ENCODE results near the gene MICAL3. TPM values are rescaled to one million over a fixed set of nuclear protein-coding genes. Genes with fewer than 3 reads are reported as not detected.

Gene MICAL3
- polyA plus RNA-seq, 3 donors: 0.23 to 0.84 TPM; not detected in 1

DNA sequence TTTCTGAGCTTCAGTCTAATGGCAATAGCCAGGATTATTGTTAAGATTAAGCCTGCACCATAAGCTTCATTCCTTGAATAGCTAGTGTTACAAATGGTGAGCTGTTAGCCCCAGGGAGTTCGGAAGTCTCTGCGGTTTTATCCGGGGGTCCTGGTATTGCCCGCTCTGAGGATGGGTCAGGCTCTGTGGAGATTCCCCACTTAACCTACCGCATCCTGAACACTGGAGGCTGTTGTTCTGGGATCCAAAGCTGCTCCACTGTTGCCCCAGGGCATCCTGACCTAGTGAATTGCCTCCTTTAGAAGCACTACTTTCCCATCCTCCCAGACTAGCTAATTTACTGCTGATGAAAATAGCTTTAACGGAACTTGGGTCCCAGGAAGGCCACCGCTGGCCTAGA lies 38.9 kb upstream of the MICAL3 start:
- Histone ChIP-seq H3K4me1 (ENCODE audit: control insufficient read depth in 1 of 2, insufficient read depth in 2 of 2, low read length in 2 of 2) (no peaks in the 10 kb centered on the region), H3K9ac (ENCODE audit: insufficient read depth, low read length, poor library complexity, severe bottlenecking) (no peak overlapping the region), H3K9me3 (replicated peaks in 1 of 2; ENCODE audit: control insufficient read depth in 1 of 2, insufficient read depth in 1 of 2, low read length in 2 of 2) (no peaks in the 10 kb centered on the region), H3K79me2 (ENCODE audit: insufficient read depth, low read length) (no peaks in the 10 kb centered on the region), H3K4me2 (replicated peaks; ENCODE audit: extremely low read depth, low read length, poor library complexity, severe bottlenecking) (no peak overlapping the region), H2AFZ (ENCODE audit: insufficient read depth, low read depth, low read length, poor library complexity, severe bottlenecking) (no peak overlapping the region), H3K27ac (ENCODE audit: low read depth in 1 of 2, low read length in 2 of 2) (no peak overlapping the region), H4K20me1 (ENCODE audit: insufficient read depth, low read length) (no peaks in the 10 kb centered on the region), H3K36me3 (replicated peaks in 1 of 2; ENCODE audit: control insufficient read depth in 1 of 2, insufficient read depth in 2 of 2, low read length in 2 of 2) (no peaks in the 10 kb centered on the region), H3K27me3 (ENCODE audit: control insufficient read depth in 2 of 2, insufficient read depth in 2 of 2, low read length in 2 of 2) (no peaks in the 10 kb centered on the region), H3K4me3 (replicated peaks in 1 of 3; ENCODE audit: low read depth in 2 of 3, low read length in 3 of 3) (no peak overlapping the region)
- 94% methylated on average over 5 of the region's 7 CpGs for WGBS (ENCODE audit: insufficient coverage)
- Mint-ChIP-seq H3K4me3 (no peak overlapping the region), H3K9me3 (peaks cover 0 to 5% (median 0%) of the 10 kb centered on the region in 7 donors), H3K4me1 (peaks cover 13% of the 10 kb centered on the region), H3K36me3 (no peaks in the 10 kb centered on the region), H3K27me3 (ENCODE audit: low read depth in 3 of 3) (peaks cover 13 to 25% (median 13%) of the 10 kb centered on the region in 3 donors), H3K27ac (no peak overlapping the region)
- TF ChIP-seq, protein P1, sequence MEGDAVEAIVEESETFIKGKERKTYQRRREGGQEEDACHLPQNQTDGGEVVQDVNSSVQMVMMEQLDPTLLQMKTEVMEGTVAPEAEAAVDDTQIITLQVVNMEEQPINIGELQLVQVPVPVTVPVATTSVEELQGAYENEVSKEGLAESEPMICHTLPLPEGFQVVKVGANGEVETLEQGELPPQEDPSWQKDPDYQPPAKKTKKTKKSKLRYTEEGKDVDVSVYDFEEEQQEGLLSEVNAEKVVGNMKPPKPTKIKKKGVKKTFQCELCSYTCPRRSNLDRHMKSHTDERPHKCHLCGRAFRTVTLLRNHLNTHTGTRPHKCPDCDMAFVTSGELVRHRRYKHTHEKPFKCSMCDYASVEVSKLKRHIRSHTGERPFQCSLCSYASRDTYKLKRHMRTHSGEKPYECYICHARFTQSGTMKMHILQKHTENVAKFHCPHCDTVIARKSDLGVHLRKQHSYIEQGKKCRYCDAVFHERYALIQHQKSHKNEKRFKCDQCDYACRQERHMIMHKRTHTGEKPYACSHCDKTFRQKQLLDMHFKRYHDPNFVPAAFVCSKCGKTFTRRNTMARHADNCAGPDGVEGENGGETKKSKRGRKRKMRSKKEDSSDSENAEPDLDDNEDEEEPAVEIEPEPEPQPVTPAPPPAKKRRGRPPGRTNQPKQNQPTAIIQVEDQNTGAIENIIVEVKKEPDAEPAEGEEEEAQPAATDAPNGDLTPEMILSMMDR (IDR thresholded peaks at IDR 0.05): no peak
- intact Hi-C loops (cut with micrococcal nuclease): no loop called here
- DNase-seq: no peak

DNA sequence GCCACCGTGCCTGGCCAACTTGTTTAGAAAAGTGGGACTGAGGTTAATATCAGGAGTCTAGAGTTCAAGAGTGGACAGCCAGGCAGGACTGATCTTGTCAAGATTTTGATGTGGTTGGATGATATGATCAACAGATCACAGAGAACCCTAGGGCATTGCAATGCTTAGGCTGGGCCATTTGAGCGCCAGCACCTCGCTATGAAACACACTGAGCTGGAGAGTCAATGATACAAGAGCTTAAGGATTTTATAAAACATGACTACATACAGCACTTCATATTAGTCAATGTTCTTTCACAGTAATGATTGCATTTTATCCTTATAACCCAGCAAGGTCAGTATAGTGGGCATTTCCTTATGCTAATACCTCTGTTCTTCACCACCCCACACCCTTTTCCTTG lies 38.1 kb upstream of the MICAL3 start:
- no peak for DNase-seq
- intact Hi-C loops (cut with micrococcal nuclease): no loop called here
- Mint-ChIP-seq H3K27ac (no peak overlapping the region), H3K9me3 (peaks cover 0 to 5% (median 0%) of the 10 kb centered on the region in 7 donors), H3K36me3 (no peaks in the 10 kb centered on the region), H3K4me3 (no peak overlapping the region), H3K4me1 (peaks cover 13% of the 10 kb centered on the region), H3K27me3 (ENCODE audit: low read depth in 3 of 3) (peaks cover 8 to 23% (median 11%) of the 10 kb centered on the region in 3 donors)
- no peaks in the 10 kb centered on the region for H3K4me1 ChIP-seq (ENCODE audit: control insufficient read depth in 1 of 2, insufficient read depth in 2 of 2, low read length in 2 of 2)
- no peaks in the 10 kb centered on the region for H3K79me2 ChIP-seq (ENCODE audit: insufficient read depth, low read length)
- H3K9me3 ChIP-seq (replicated peaks in 1 of 2; ENCODE audit: control insufficient read depth in 1 of 2, insufficient read depth in 1 of 2, low read length in 2 of 2): no peaks in the 10 kb centered on the region
- no peak overlapping the region for H3K4me2 ChIP-seq (replicated peaks; ENCODE audit: extremely low read depth, low read length, poor library complexity, severe bottlenecking)
- no peak overlapping the region for H2AFZ ChIP-seq (ENCODE audit: insufficient read depth, low read depth, low read length, poor library complexity, severe bottlenecking)
- no peak overlapping the region for H3K9ac ChIP-seq (ENCODE audit: insufficient read depth, low read length, poor library complexity, severe bottlenecking)
- H3K27ac ChIP-seq (ENCODE audit: low read depth in 1 of 2, low read length in 2 of 2): no peak overlapping the region
- TF ChIP-seq, protein P1 (IDR thresholded peaks at IDR 0.05): no peak
- no peaks in the 10 kb centered on the region for H4K20me1 ChIP-seq (ENCODE audit: insufficient read depth, low read length)
- no peaks in the 10 kb centered on the region for H3K36me3 ChIP-seq (replicated peaks in 1 of 2; ENCODE audit: control insufficient read depth in 1 of 2, insufficient read depth in 2 of 2, low read length in 2 of 2)
- H3K27me3 ChIP-seq (ENCODE audit: control insufficient read depth in 2 of 2, insufficient read depth in 2 of 2, low read length in 2 of 2): no peaks in the 10 kb centered on the region
- H3K4me3 ChIP-seq (replicated peaks in 1 of 3; ENCODE audit: low read depth in 2 of 3, low read length in 3 of 3): no peak overlapping the region
- 100% methylated on average over 1 of the region's 3 CpGs for WGBS (ENCODE audit: insufficient coverage)

Data from CD14-positive monocyte (primary cell).